H9 (cell line): Measurements from ENCODE around the gene RNU6-9. TPM values are rescaled to one million over a fixed set of nuclear protein-coding genes. Genes with fewer than 3 reads are reported as not detected.

Experiments
- DNase-seq: peaks from one replicate; pipeline ENCODE4 v3.0.0-alpha.2; 2017
- H2AFZ ChIP-seq: one replicate; pipeline ENCODE4 v1.6.1; 2013; ENCODE audit warnings: mild to moderate bottlenecking, low read length, control low read depth, moderate library complexity
- H2AK5ac ChIP-seq: 2 replicates; pipeline ENCODE4 v1.6.1; 2013; ENCODE audit warnings: low read length, control low read depth, mixed read lengths; ENCODE audit not compliant: insufficient read length
- H2BK120ac ChIP-seq: one replicate; pipeline ENCODE4 v1.6.1; 2013; ENCODE audit warnings: low read depth, mild to moderate bottlenecking, low read length, control low read depth, inconsistent platforms; ENCODE audit not compliant: poor library complexity, severe bottlenecking
- H2BK12ac ChIP-seq: 2 replicates; pipeline ENCODE4 v1.6.1; 2013; ENCODE audit warnings: low read length, control low read depth, mixed read lengths, low read depth; ENCODE audit not compliant: insufficient read length
- H2BK15ac ChIP-seq: 2 replicates; pipeline ENCODE4 v1.6.1; 2013; ENCODE audit warnings: low read depth, low read length, control low read depth
- H2BK20ac ChIP-seq: one replicate; pipeline ENCODE4 v1.6.1; 2013; ENCODE audit warnings: low read depth, mild to moderate bottlenecking, low read length, control low read depth, inconsistent platforms; ENCODE audit not compliant: poor library complexity, severe bottlenecking
- H2BK5ac ChIP-seq: 2 replicates; pipeline ENCODE4 v1.6.1; 2013; ENCODE audit warnings: low read length, control low read depth, mixed read lengths; ENCODE audit not compliant: insufficient read length
- H3K14ac ChIP-seq: 2 replicates; pipeline ENCODE4 v1.6.1; 2013; ENCODE audit warnings: low read length, control low read depth; ENCODE audit not compliant: insufficient read depth
- H3K18ac ChIP-seq: 2 replicates; pipeline ENCODE4 v1.6.1; 2013; ENCODE audit warnings: low read depth, mild to moderate bottlenecking, mixed read lengths, low read length, control low read depth; ENCODE audit not compliant: insufficient read length
- H3K23ac ChIP-seq: 2 replicates; pipeline ENCODE4 v1.6.1; 2013; ENCODE audit warnings: low read length, control low read depth, mixed read lengths, low read depth; ENCODE audit not compliant: insufficient read length
- H3K23me2 ChIP-seq: 2 replicates; pipeline ENCODE4 v1.6.1; 2013; ENCODE audit warnings: low read depth, mild to moderate bottlenecking, mixed read lengths, low read length, control low read depth; ENCODE audit not compliant: insufficient read length, poor library complexity, severe bottlenecking
- H3K27ac ChIP-seq: 2 replicates; pipeline ENCODE4 v1.5.1; 2013; ENCODE audit warnings: low read length, control low read depth, mixed read lengths, low read depth; ENCODE audit not compliant: insufficient read length
- H3K27me3 ChIP-seq: 2 replicates; pipeline ENCODE4 v1.6.1; 2013; ENCODE audit warnings: low read length, control low read depth, inconsistent platforms; ENCODE audit not compliant: insufficient read depth
- H3K4ac ChIP-seq: 2 replicates; pipeline ENCODE4 v1.6.1; 2013; ENCODE audit warnings: low read depth, mild to moderate bottlenecking, control low read depth, inconsistent platforms, low read length, moderate library complexity
- H3K4me1 ChIP-seq: 2 replicates; pipeline ENCODE4 v1.6.1; 2013; ENCODE audit warnings: low read length, control low read depth, inconsistent platforms; ENCODE audit not compliant: insufficient read depth
- H3K4me2 ChIP-seq: 2 replicates; pipeline ENCODE4 v1.6.1; 2013; ENCODE audit warnings: low read length, control low read depth, mixed read lengths; ENCODE audit not compliant: insufficient read length, insufficient read depth
- H3K56ac ChIP-seq: 2 replicates; pipeline ENCODE4 v1.6.1; 2013; ENCODE audit warnings: low read depth, mild to moderate bottlenecking, mixed read lengths, low read length, control low read depth; ENCODE audit not compliant: insufficient read length
- H3K79me1 ChIP-seq: 2 replicates; pipeline ENCODE4 v1.6.1; 2013; ENCODE audit warnings: low read depth, mild to moderate bottlenecking, moderate library complexity, low read length, control low read depth, inconsistent platforms; ENCODE audit not compliant: insufficient read depth, poor library complexity, severe bottlenecking
- H3K79me2 ChIP-seq: 2 replicates; pipeline ENCODE4 v1.6.1; 2013; ENCODE audit warnings: low read length, control low read depth, inconsistent platforms; ENCODE audit not compliant: insufficient read depth
- H3K9ac ChIP-seq: 2 replicates; pipeline ENCODE4 v1.6.1; 2013; ENCODE audit warnings: low read length, control low read depth, mixed read lengths; ENCODE audit not compliant: insufficient read length; ENCODE audit errors: extremely low read depth
- H3K9me3 ChIP-seq: one replicate; pipeline ENCODE4 v1.6.1; 2013; ENCODE audit warnings: low read depth, low read length, inconsistent platforms; ENCODE audit not compliant: control insufficient read depth
- H3T11ph ChIP-seq: one replicate; pipeline ENCODE4 v1.6.1; 2013; ENCODE audit warnings: mild to moderate bottlenecking, low read length, control low read depth, inconsistent platforms
- H4K20me1 ChIP-seq: one replicate; pipeline ENCODE4 v1.6.1; 2013; ENCODE audit not compliant: control insufficient read depth, insufficient read length, insufficient read depth
- H4K5ac ChIP-seq: 2 replicates; pipeline ENCODE4 v1.6.1; 2013; ENCODE audit warnings: low read depth, mild to moderate bottlenecking, mixed read lengths, low read length, control low read depth; ENCODE audit not compliant: insufficient read length
- H4K8ac ChIP-seq: replicated peaks from 2 replicates; pipeline ENCODE4 v1.6.1; 2013; ENCODE audit warnings: low read length, control low read depth, mixed read lengths, low read depth; ENCODE audit not compliant: insufficient read length
- H4K91ac ChIP-seq: 2 replicates; pipeline ENCODE4 v1.6.1; 2013; ENCODE audit warnings: low read depth, mild to moderate bottlenecking, moderate library complexity, mixed read lengths, low read length, control low read depth; ENCODE audit not compliant: insufficient read length
- H3K27ac Mint-ChIP-seq, 3 experiments: 2 replicates in 2 of 3; 3 replicates in 1 of 3; pipeline ENCODE4 v1.8.0; 2020 to 2021; ENCODE audit warnings: mixed read lengths in 3 of 3, mild to moderate bottlenecking in 1 of 3, moderate library complexity in 1 of 3
- H3K27me3 Mint-ChIP-seq: 2 replicates; pipeline ENCODE4 v1.8.0; 2021; ENCODE audit warnings: low read depth, mild to moderate bottlenecking, moderate library complexity, mixed read lengths
- H3K36me3 Mint-ChIP-seq, 3 experiments: 2 replicates in 2 of 3; 3 replicates in 1 of 3; pipeline ENCODE4 v1.8.0; 2020 to 2021; ENCODE audit warnings: low read depth in 3 of 3, mixed read lengths in 3 of 3; ENCODE audit not compliant: insufficient read depth in 1 of 3
- H3K4me1 Mint-ChIP-seq, 2 experiments: 2 replicates each; pipeline ENCODE4 v1.8.0; 2020; ENCODE audit warnings: mixed read lengths in 2 of 2
- H3K4me3 Mint-ChIP-seq, 2 experiments: 2 replicates in 1 of 2; 3 replicates in 1 of 2; pipeline ENCODE4 v1.8.0; 2020 to 2021; ENCODE audit warnings: mild to moderate bottlenecking in 2 of 2, mixed read lengths in 2 of 2, moderate library complexity in 1 of 2
- H3K9me3 Mint-ChIP-seq, 2 experiments: 2 replicates in 1 of 2; 3 replicates in 1 of 2; pipeline ENCODE4 v1.8.0; 2020; ENCODE audit warnings: mild to moderate bottlenecking in 2 of 2, mixed read lengths in 2 of 2, moderate library complexity in 1 of 2
- CTCF ChIP-seq: fragments of 200-600 bp; sonication (generic); conservative IDR thresholded peaks from 3 replicates; pipeline ENCODE4 v1.8.0; 2021; ENCODE audit warnings: antibody characterized with exemption, mild to moderate bottlenecking
- WGBS: extraction: QIAGEN DNeasy Blood & Tissue Kit; methylation state at CpG from one replicate; pipeline ENCODE4 v1.1.7; 2013; ENCODE audit warnings: missing lambda C conversion rate, low lambda C conversion rate, mixed read lengths; ENCODE audit not compliant: insufficient read length; ENCODE audit errors: extremely low coverage; 5-methylcytosine and 5-hydroxymethylcytosine counted together
- total RNA-seq: library from RNA; stranded (reverse); gene quantifications from 2 replicates; pipeline ENCODE4 v1.2.1, GENCODE V29; 2021

RNU6-9 gene
- total RNA-seq, 1 experiment from 2014 or later = not detected

- H3K18ac ChIP-seq = no peak overlapping the region
- no peaks in the 10 kb centered on the region for H3K79me1 ChIP-seq
- H2BK15ac ChIP-seq = no peak overlapping the region
- no peak overlapping the region for H2BK12ac ChIP-seq
- H3K9me3 ChIP-seq = no peaks in the 10 kb centered on the region
- no peak overlapping the region; a peak in 1 of 7 replicates for H3K27ac Mint-ChIP-seq
- H4K91ac ChIP-seq = no peak overlapping the region
- H2BK5ac ChIP-seq = no peak overlapping the region
- no CpG with 5 or more reads among the region's 18 CpGs for WGBS
- H3K4me2 ChIP-seq = no peak overlapping the region
- TF ChIP-seq CTCF = no peak
- peaks cover 0 to 5% of the 10 kb centered on the region in 2 experiments; a peak in 1 of 4 replicates for H3K4me1 Mint-ChIP-seq
- H3K27me3 ChIP-seq = no peaks in the 10 kb centered on the region
- no peak overlapping the region for H3K14ac ChIP-seq
- no peak overlapping the region for H3K4me3 Mint-ChIP-seq
- no peak overlapping the region for H2BK20ac ChIP-seq
- peaks cover 22 to 47% (median 31%) of the 10 kb centered on the region in 3 experiments for H3K36me3 Mint-ChIP-seq
- DNase-seq = no peak
- H3T11ph ChIP-seq = no peak overlapping the region
- no peak overlapping the region for H3K27ac ChIP-seq
- H3K9me3 Mint-ChIP-seq = peaks cover 6 to 7% of the 10 kb centered on the region in 2 experiments
- no peak overlapping the region for H3K9ac ChIP-seq
- no peak overlapping the region for H3K56ac ChIP-seq
- peaks cover 3% of the 10 kb centered on the region for H3K23me2 ChIP-seq
- no peak overlapping the region for H2AFZ ChIP-seq
- no peaks in the 10 kb centered on the region for H3K4me1 ChIP-seq
- H3K4ac ChIP-seq = no peak overlapping the region
- no peak overlapping the region for H4K8ac ChIP-seq
- H3K27me3 Mint-ChIP-seq = no peaks in the 10 kb centered on the region; the same call in 1 of the 2 replicates
- H4K20me1 ChIP-seq = no peaks in the 10 kb centered on the region
- no peak overlapping the region for H4K5ac ChIP-seq
- H2BK120ac ChIP-seq = no peak overlapping the region
- H3K23ac ChIP-seq = no peak overlapping the region
- no peak overlapping the region for H2AK5ac ChIP-seq
- no peaks in the 10 kb centered on the region for H3K79me2 ChIP-seq
These were observed 17.2 kb upstream of the RNU6-9 start for GRCh38 chr19:876089-876488.
